HG03565 (cell line): ENCODE data around the gene PACSIN1.

ENCODE experiments used
- ATAC-seq: cut with Tn5 transposase; IDR thresholded peaks from one replicate; pipeline ENCODE4 v1.9.1; 2021; ENCODE audit warnings: mild to moderate bottlenecking, moderate library complexity; ENCODE audit not compliant: unreplicated experiment

The PACSIN1 gene

DNA sequence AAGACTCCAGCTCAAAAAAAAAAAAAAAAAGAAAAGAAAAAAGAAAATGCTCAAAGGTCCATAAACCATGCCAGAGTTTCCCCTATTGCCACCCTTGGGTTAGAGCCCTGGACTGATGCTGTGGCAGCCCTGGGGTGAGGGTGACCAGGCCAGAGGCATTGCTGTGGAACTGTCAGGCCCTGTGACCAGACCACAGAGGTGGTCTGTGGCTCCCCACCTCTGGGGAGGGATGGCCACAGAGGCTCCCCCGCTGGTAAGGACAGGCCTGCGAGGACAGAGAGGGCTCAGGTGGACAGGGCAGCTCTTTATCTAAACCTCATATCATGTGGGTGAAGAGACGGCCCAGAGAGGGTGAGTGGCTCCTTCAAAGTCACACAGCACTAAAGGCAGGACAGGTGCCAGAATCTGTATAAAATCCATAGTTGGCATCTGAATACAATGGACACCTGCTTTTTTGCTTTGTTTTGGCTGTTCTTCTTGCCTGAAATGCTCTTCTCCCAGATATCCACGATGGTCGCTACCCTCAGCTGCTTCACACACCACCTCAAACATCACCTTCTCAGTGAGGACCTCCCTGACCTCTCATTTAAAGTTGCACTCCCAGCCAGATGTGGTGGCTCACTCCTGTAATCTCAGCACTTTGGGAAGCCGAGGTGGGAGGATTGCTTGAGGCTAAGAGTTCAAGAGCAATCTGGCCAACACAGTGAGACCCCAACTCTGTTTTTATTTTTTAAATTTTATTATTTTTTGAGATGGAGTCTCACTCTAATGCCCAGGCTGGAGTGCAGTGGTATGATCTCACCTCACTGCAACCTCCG lies 112.8 kb downstream of the PACSIN1 start:
- no peak for ATAC-seq

DNA sequence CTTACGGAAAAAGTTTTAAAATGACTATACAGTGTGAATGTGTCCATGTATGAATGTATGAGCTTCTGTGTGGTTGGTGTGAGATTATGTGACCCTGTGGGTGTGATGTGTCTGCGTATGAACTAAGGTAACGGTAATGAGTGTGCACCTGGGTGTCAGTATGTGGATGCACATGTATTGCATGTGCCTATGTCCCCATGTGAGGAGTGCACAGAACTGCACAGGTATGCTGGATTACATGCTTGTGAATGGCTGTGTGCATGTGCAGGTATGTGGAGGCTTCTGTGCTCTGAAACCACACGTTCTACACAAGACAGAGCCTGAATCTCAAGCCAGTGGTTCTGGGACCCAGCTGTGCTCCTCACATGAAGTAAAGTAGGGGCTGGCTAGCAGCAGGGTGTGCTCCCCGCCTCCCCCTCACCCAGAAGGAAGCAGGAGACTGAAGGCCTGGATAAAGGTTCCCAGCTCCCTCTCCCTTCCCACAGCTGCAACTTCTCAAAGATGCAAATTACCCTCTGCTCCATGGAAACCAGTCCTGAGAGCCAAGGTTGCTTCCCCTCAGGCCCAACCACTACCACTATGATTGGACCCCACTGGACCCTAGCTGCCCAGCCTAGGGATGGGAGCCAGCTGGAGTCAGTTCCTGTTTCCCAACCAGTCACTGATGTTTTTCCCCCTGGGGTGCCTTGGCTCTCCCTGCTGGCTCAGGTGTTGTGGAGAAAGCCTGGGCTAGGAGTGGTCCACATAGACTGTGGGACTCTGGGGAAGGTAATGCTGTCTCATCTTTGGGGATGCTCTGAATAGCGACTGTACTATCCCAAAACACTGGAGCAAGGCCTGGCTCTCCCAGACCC lies 115.1 kb downstream of the PACSIN1 start:
- no peak for ATAC-seq

DNA sequence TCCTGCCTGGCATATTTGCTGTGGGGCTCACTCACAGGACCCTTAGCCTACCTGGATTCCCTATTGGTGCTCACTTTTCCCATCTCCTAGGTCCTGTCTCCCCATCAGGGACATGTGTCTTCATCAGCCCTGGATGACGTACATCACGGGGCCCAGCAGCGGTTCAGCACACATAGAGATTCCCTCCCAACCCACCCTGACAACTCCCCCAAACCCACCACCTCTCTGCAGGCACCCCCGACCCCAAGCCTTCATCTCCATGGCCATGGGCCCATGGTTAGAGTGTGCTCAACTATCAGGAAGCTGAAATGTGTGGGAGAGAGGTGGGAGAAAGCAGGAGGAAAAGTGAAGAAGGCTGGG lies 115.7 kb downstream of the PACSIN1 start:
- ATAC-seq, result no peak

DNA sequence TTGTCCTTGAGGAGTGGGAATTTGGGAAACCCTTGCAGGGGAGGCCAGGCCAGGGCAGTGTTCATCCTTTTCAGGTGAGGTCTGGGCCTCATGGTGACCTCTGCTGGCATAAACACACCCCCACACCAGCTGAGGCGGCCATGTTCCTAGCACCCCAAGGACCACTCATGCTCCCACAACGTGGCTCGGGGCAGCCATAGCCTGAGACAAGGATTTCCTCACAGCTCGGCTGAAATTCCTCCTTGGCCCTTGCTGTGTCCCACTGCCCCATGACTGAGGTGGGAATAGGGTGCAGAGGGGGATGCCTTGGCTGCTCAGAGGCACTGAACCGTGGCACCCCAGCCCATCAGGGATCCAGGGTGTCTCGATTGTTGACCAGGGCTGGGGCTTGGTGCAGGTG lies 117.6 kb downstream of the PACSIN1 start:
- no peak for ATAC-seq

DNA sequence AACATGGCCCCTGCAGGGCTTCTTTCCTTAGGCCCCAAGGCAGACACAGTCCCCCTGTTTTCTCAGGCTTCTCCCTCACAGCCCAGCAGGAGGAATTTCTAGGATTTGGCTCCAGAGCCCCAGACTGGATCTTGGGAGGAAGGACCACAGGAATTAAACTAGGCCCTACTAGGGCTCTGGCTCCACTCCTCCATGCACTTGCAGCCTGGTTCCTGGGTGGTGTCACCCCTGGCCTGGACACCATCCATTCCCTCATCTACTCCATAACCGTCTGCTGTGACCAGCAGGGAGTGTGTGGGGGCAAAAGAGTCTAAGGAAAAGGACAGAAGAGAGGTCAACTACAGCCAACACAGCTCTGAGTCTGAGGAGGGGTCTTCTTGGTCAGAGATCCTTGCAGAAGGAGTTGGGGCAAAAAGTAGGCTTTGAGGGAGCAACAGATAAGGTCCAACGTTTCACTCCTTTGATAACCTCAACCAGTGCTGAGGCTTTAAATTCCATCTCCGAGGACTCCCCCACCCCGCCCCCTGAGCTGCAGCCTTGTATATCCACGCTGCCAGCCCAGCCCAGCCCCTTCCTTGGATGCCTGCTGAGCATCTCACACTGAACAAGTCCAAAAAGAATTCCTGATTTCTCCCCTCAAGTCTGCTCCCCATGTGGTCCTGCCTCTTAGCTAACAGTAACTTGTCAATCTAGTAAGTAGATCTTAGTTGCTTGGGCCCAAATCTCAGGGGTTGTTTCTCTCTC lies 118.2 kb downstream of the PACSIN1 start:
- ATAC-seq, result no peak

DNA sequence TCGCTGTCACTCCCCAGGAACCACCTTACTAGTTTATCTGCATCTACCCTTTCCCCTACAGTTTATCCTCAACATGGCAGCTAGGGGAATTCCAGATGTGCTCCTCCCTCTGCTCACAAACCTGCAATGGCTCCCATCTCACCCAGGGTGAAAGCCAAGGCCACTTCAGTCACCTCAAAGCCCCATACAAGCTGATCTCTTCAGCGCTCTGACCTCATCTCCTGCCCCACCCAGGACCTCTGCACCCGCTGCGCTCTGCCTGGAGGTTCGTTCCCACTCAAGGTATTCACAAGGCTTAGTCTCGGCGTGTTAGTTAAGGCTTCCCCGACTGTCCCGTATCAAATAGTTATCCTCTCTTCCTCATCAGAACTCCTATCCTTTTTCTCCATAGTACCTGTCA lies 118.8 kb downstream of the PACSIN1 start:
- ATAC-seq, result no peak
